ENCODE results near the gene ENTPD2.
A peak's percentile ranks its signal among the peaks of the same experiment; 100 is the strongest.
"Not testable (repeated sequence)": the region's sequence is repeated elsewhere in the genome, so short reads cannot be mapped to it uniquely, and the experiment has no call there.

Gene ENTPD2

GRCh38 chr9:137007108-137007815, 46.6 kb downstream of the ENTPD2 start:
- no peak for DNase-seq (ENCODE audit: low read depth)

GRCh38 chr9:137006116-137007003, 47.5 kb downstream of the ENTPD2 start:
- no peak overlapping the region for H3K4me3 ChIP-seq (ENCODE audit: low read length)
- no peak for TF ChIP-seq CTCF (conservative IDR thresholded peaks at IDR 0.05; ENCODE audit: low read depth, low read length)
- no peak for DNase-seq (ENCODE audit: low read depth)

More at GRCh38 chr9:137007108-137007815, 46.6 kb downstream of the ENTPD2 start:
- TF ChIP-seq CTCF (conservative IDR thresholded peaks at IDR 0.05; ENCODE audit: low read depth, low read length), result no peak
- H3K4me3 ChIP-seq (ENCODE audit: low read length), result no peak overlapping the region

DNA sequence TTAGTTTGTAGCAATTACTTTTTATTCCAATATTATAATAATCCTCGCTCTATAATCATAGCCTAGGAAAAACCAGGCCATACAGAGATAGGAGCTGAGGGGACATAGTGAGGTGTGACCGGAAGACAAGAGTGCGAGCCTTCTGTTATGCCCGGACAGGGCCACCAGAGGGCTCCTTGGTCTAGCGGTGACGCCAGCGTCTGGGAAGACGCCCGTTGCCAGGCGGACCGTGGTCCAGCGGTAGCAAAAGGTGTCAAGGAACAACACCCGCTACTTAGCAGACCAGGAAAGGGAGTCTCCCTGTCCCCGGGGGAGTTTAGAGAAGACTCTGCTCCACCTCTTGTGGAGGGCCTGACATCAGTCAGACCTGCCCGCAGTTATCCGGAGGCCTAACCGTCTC, 49.6 kb downstream of the ENTPD2 start:
- H3K4me3 ChIP-seq (ENCODE audit: low read length); DNase-seq (ENCODE audit: low read depth): not testable (repeated sequence)
- peak; percentile 37 for TF ChIP-seq CTCF (conservative IDR thresholded peaks at IDR 0.05; ENCODE audit: low read depth, low read length)

GRCh38 chr9:137002646-137003041, 51.2 kb downstream of the ENTPD2 start:
- TF ChIP-seq CTCF (conservative IDR thresholded peaks at IDR 0.05; ENCODE audit: low read depth, low read length), result no peak
- no peak for DNase-seq (ENCODE audit: low read depth)
- no peak overlapping the region for H3K4me3 ChIP-seq (ENCODE audit: low read length)

DNA sequence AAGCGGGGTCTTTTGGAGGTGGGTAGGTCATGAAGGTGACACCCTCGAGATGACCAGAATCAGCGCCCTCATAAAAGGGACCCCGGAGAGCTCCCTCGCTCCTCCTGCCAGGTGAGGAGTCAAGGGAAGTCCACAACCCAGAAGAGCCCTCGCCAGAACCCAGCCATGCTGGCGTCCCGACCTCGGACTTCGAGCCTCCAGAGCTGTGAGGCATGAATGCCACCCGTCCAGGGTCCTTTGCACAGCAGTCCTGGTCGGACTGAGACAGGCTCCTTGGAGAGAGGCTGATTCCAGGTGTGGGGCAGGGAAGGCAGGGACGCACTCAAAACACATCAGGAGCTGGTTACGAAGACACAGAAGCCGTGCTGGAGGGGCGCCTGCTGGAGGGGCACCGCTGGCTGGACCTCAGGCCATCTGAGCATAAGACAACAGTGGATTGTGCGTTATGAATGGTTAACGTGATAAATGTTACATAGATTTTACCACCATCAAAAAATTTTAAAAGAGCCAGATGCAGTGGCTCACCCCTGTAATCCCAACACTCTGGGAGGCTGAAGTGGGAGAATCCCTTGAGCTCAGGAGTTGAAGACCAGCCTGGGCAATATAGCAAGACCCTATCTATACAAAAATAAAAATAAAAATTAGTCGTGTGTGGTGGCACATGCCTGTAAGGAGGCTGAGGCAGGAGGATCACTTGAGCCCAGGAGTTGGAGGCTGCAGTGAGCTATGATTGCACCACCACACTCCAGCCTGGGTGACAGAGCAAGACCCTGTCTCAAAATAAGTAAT, 51.8 kb downstream of the ENTPD2 start:
- DNase-seq (ENCODE audit: low read depth), result no peak
- no peak overlapping the region for H3K4me3 ChIP-seq (ENCODE audit: low read length)
- TF ChIP-seq CTCF (conservative IDR thresholded peaks at IDR 0.05; ENCODE audit: low read depth, low read length), result no peak

GRCh38 chr9:137000177-137000930, 53.5 kb downstream of the ENTPD2 start:
- no peak overlapping the region for H3K4me3 ChIP-seq (ENCODE audit: low read length)
- no peak for TF ChIP-seq CTCF (conservative IDR thresholded peaks at IDR 0.05; ENCODE audit: low read depth, low read length)
- DNase-seq (ENCODE audit: low read depth), result no peak
